Pancreas (tissue), 10 donors: Measurements from ENCODE around the gene NTN1. TPM values are rescaled to one million over a fixed set of nuclear protein-coding genes. Genes with fewer than 3 reads are reported as not detected.

Source experiments
- ATAC-seq, 4 donors: fragments of 200-7000 bp; cut with Tn5 transposase; one replicate each; pipeline versions ENCODE4 v1.8.0 to v1.9.1; 2020; ENCODE audit warnings: mild to moderate bottlenecking in 4 of 4, moderate library complexity in 4 of 4
- DNase-seq, 6 donors: peaks; one replicate each; pipeline ENCODE4 v3.0.0-alpha.2; 2020
- FAIRE-seq: peaks from 2 replicates; lab custom pipeline; 2012; peaks lifted over from hg19 to GRCh38; lab: Jason Lieb, UNC
- H3K27ac ChIP-seq, 4 donors: fragments of 200-600 bp; sonication (generic); 1 replicate in 3 of 4; 2 replicates in 1 of 4; pipeline versions ENCODE4 v1.5.0 to v1.8.0; 2020
- H3K27me3 ChIP-seq, 4 donors: fragments of 200-600 bp; one replicate each; pipeline ENCODE4 v1.8.0; 2021
- H3K36me3 ChIP-seq, 3 donors: fragments of 200-600 bp; sonication (generic) in 1 of 3; one replicate each; pipeline versions ENCODE4 v1.5.0 to v1.8.0; 2020 to 2021
- H3K4me1 ChIP-seq, 3 donors: fragments of 200-600 bp; one replicate each; pipeline ENCODE4 v1.8.0; 2021
- H3K4me3 ChIP-seq, 4 donors: fragments of 200-600 bp; sonication (generic) in 2 of 4; one replicate each; pipeline versions ENCODE4 v1.5.0 to v1.8.0; 2020 to 2021
- H3K9me3 ChIP-seq, 4 donors: fragments of 200-600 bp; one replicate each; pipeline ENCODE4 v1.8.0; 2021
- CTCF ChIP-seq, 4 donors: fragments of 200-600 bp; sonication (generic) in 3 of 4; IDR thresholded peaks; one replicate each; pipeline versions ENCODE4 v1.5.0 to v1.8.0; 2021; ENCODE audit warnings: antibody characterized with exemption in 4 of 4
- WGBS, 2 donors: extraction: QIAGEN DNeasy Blood & Tissue Kit; methylation state at CpG; one replicate each; pipeline ENCODE4 v1.1.7; 2013; 5-methylcytosine and 5-hydroxymethylcytosine counted together
- intact Hi-C, 3 donors: fragments of 100-400 bp; cut with DNase I; formaldehyde crosslinking; loops; one replicate each; pipeline versions ENCODE4 v1.11.1 to v1.14.2; 2022
- polyA plus RNA-seq, 2 donors: library from polyadenylated mRNA; stranded (reverse); fragments of 200-250 nt; gene quantifications; one replicate each; pipeline ENCODE4 v1.2.3, GENCODE V29; 2013
- total RNA-seq, 6 donors: library from RNA; stranded (reverse); fragmentation: NEBNext Ultra II Directional in 4 of 6; extraction: Animal tissue kit (Norgen Biotek cat#: 25700) in 4 of 6; gene quantifications; one replicate each; pipeline versions ENCODE4 v1.2.1 to v1.2.4, GENCODE V29; 2021 to 2023
- donor health status: healthy with polysubstance abuse.
- donor health status: DM: no; HTN: no; CAD: no; lungs with moderate emphysema.
- donor health status: DM: no; HTN: no; CAD: no.
- donor health status: control.
- donor health status: control.
- donor health status: Bipolar disorder and iron deficiency.
- donor health status: DM: yes; HTN: yes; CAD: no.
- donor health status: DM: no; HTN: no; CAD: no.
- donor health status: DM: no; HTN: no; CAD: no.
- donor health status: DM: yes; HTN: yes; CAD: no.

NTN1 gene
- total and polyA plus RNA-seq, 8 donors: 1.8 to 4.3 (median 2.5) TPM

- DNase-seq (peak in 4 of 6 donors; percentile 38 to 86 (median 68)), FAIRE-seq (no peak), ATAC-seq (no peak)
- Histone ChIP-seq H3K27me3 (no peaks in the 10 kb centered on the region), H3K4me3 (no peak overlapping the region), H3K36me3 (no peaks in the 10 kb centered on the region), H3K4me1 (peaks cover 6 to 15% (median 14%) of the 10 kb centered on the region in 3 donors), H3K27ac (no peak overlapping the region), H3K9me3 (no peaks in the 10 kb centered on the region)
- intact Hi-C loops: no loop called here
- no peak for TF ChIP-seq CTCF (IDR thresholded peaks at IDR 0.05)
- WGBS, 2 donors: 79 to 81% methylated on average over 16 of the region's 16 CpGs
Measured at GRCh38 chr17:9242497-9242881, 221.2 kb downstream of the NTN1 start.

GRCh38 chr17:9242983-9243382, 221.7 kb downstream of the NTN1 start:
- FAIRE-seq: no peak
- no peak for DNase-seq
- Histone ChIP-seq H3K36me3 (no peaks in the 10 kb centered on the region), H3K4me1 (peaks cover 6 to 15% (median 14%) of the 10 kb centered on the region in 3 donors), H3K9me3 (no peaks in the 10 kb centered on the region), H3K27ac (no peak overlapping the region), H3K27me3 (no peaks in the 10 kb centered on the region), H3K4me3 (no peak overlapping the region)
- TF ChIP-seq CTCF (IDR thresholded peaks at IDR 0.05): no peak
- ATAC-seq: no peak
- intact Hi-C loops: no loop called here
- WGBS, 2 donors: 83 to 86% methylated on average over 8 of the region's 8 CpGs

- DNase-seq (no peak), ATAC-seq (no peak), FAIRE-seq (no peak)
- WGBS, 2 donors: 88% methylated on average over 21 of the region's 21 CpGs
- intact Hi-C loops: no loop called here
- Histone ChIP-seq H3K36me3 (no peaks in the 10 kb centered on the region), H3K9me3 (no peaks in the 10 kb centered on the region), H3K27me3 (no peaks in the 10 kb centered on the region), H3K4me3 (no peak overlapping the region), H3K4me1 (peaks cover 3 to 12% (median 12%) of the 10 kb centered on the region in 3 donors), H3K27ac (no peak overlapping the region)
- TF ChIP-seq CTCF (IDR thresholded peaks at IDR 0.05): no peak
Measured at GRCh38 chr17:9244066-9245052, 223.0 kb downstream of the NTN1 start.

GRCh38 chr17:9247401-9247938, 226.2 kb downstream of the NTN1 start:
- H3K27me3 ChIP-seq: no peaks in the 10 kb centered on the region
- WGBS, 2 donors: 93 to 95% methylated on average over 21 of the region's 21 CpGs
- H3K27ac ChIP-seq: no peak overlapping the region
- H3K9me3 ChIP-seq: no peaks in the 10 kb centered on the region
- DNase-seq (no peak), ATAC-seq (no peak), FAIRE-seq (no peak)
- no peak overlapping the region for H3K4me3 ChIP-seq
- H3K36me3 ChIP-seq: no peaks in the 10 kb centered on the region
- intact Hi-C loops: no loop called here
- no peaks in the 10 kb centered on the region for H3K4me1 ChIP-seq
- TF ChIP-seq CTCF (IDR thresholded peaks at IDR 0.05): no peak
